Measurements from ENCODE around the gene ENTHD1. TPM values are rescaled to one million over a fixed set of nuclear protein-coding genes. Genes with fewer than 3 reads are reported as not detected.

Gene ENTHD1
- polyA plus RNA-seq, 1 donor from 2014 or later = not detected

GRCh38 chr22:39938509-39939111 is 45.0 kb upstream of the ENTHD1 start:
- no peaks in the 10 kb centered on the region for H3K79me2 ChIP-seq (replicated peaks; ENCODE audit: insufficient read depth, low read length)
- H4K20me1 ChIP-seq (ENCODE audit: insufficient read depth) = no peaks in the 10 kb centered on the region
- H3K27ac ChIP-seq (ENCODE audit: low read length) = no peak overlapping the region
- no peak overlapping the region for H2AFZ ChIP-seq (ENCODE audit: low read depth, low read length)
- H3K9me3 ChIP-seq (ENCODE audit: low read length) = no peaks in the 10 kb centered on the region
- H3K9ac ChIP-seq (ENCODE audit: low read length) = no peak overlapping the region
- no peak for TF ChIP-seq SMC3 (conservative IDR thresholded peaks at IDR 0.05; ENCODE audit: poor library complexity)
- no peak for TF ChIP-seq POLR2AphosphoS5 (IDR thresholded peaks at IDR 0.05)
- TF ChIP-seq REST (IDR thresholded peaks at IDR 0.05; ENCODE audit: borderline replicate concordance) = no peak
- no peak for TF ChIP-seq EP300 (conservative IDR thresholded peaks at IDR 0.05; ENCODE audit: poor library complexity, severe bottlenecking)
- no peak for TF ChIP-seq MXI1 (conservative IDR thresholded peaks at IDR 0.05; ENCODE audit: poor library complexity, severe bottlenecking)
- no peak for TF ChIP-seq EZH2 (IDR thresholded peaks at IDR 0.05; ENCODE audit: borderline replicate concordance, insufficient read depth, low read length, poor library complexity, severe bottlenecking)
- TF ChIP-seq RAD21 (conservative IDR thresholded peaks at IDR 0.05) = no peak
- TF ChIP-seq CTCF (IDR thresholded peaks at IDR 0.05; ENCODE audit: poor library complexity, severe bottlenecking) = no peak
- H3K27me3 ChIP-seq (ENCODE audit: insufficient read depth, low read depth, low read length) = no peaks in the 10 kb centered on the region
- no peaks in the 10 kb centered on the region for H3K9me2 ChIP-seq (ENCODE audit: insufficient read depth, low read length)
- H3K4me3 ChIP-seq (ENCODE audit: low read length) = no peak overlapping the region
- no peaks in the 10 kb centered on the region for H3F3A ChIP-seq (ENCODE audit: insufficient read depth, low read length, poor library complexity, severe bottlenecking)
- no peak overlapping the region for H3K4me2 ChIP-seq (ENCODE audit: low read length)
- H3K36me3 ChIP-seq (ENCODE audit: insufficient read depth, low read length) = no peaks in the 10 kb centered on the region

GRCh38 chr22:39937906-39938305 is 44.3 kb upstream of the ENTHD1 start:
- TF ChIP-seq EZH2 (IDR thresholded peaks at IDR 0.05; ENCODE audit: borderline replicate concordance, insufficient read depth, low read length, poor library complexity, severe bottlenecking) = no peak
- H3K9me3 ChIP-seq (ENCODE audit: low read length) = no peaks in the 10 kb centered on the region
- no peak overlapping the region for H3K4me3 ChIP-seq (ENCODE audit: low read length)
- no peaks in the 10 kb centered on the region for H3K9me2 ChIP-seq (ENCODE audit: insufficient read depth, low read length)
- H3F3A ChIP-seq (ENCODE audit: insufficient read depth, low read length, poor library complexity, severe bottlenecking) = no peaks in the 10 kb centered on the region
- H2AFZ ChIP-seq (ENCODE audit: low read depth, low read length) = no peak overlapping the region
- H3K4me2 ChIP-seq (ENCODE audit: low read length) = no peak overlapping the region
- H3K36me3 ChIP-seq (ENCODE audit: insufficient read depth, low read length) = no peaks in the 10 kb centered on the region
- H3K27me3 ChIP-seq (ENCODE audit: insufficient read depth, low read depth, low read length) = no peaks in the 10 kb centered on the region
- no peaks in the 10 kb centered on the region for H3K79me2 ChIP-seq (replicated peaks; ENCODE audit: insufficient read depth, low read length)
- H3K27ac ChIP-seq (ENCODE audit: low read length) = no peak overlapping the region
- no peak overlapping the region for H3K9ac ChIP-seq (ENCODE audit: low read length)
- no peaks in the 10 kb centered on the region for H4K20me1 ChIP-seq (ENCODE audit: insufficient read depth)
